ENCODE measurements around the gene MVD.

MVD gene

GRCh38 chr16:88622866-88623265 is 40.0 kb downstream of the MVD start:
- TF ChIP-seq POLR2AphosphoS5 (IDR thresholded peaks at IDR 0.05; ENCODE audit: low read depth, low read length) (no peak), SIN3A (IDR thresholded peaks at IDR 0.05; ENCODE audit: borderline replicate concordance, insufficient read depth, low read length) (no peak), FOXP2 (optimal IDR thresholded peaks at IDR 0.05; ENCODE audit: borderline replicate concordance, extremely low read depth, extremely low read length, insufficient read depth) (no peak), REST (IDR thresholded peaks at IDR 0.05; ENCODE audit: insufficient read depth in 1 of 2, low read depth in 2 of 2, low read length in 2 of 2) (no peak), TAF1 (IDR thresholded peaks at IDR 0.05; ENCODE audit: borderline replicate concordance, insufficient read depth, low read length) (no peak)

GRCh38 chr16:88622125-88622524 is 40.8 kb downstream of the MVD start:
- TF ChIP-seq TAF1 (IDR thresholded peaks at IDR 0.05; ENCODE audit: borderline replicate concordance, insufficient read depth, low read length) (no peak), FOXP2 (optimal IDR thresholded peaks at IDR 0.05; ENCODE audit: borderline replicate concordance, extremely low read depth, extremely low read length, insufficient read depth) (no peak), SIN3A (IDR thresholded peaks at IDR 0.05; ENCODE audit: borderline replicate concordance, insufficient read depth, low read length) (no peak), POLR2AphosphoS5 (IDR thresholded peaks at IDR 0.05; ENCODE audit: low read depth, low read length) (no peak), REST (IDR thresholded peaks at IDR 0.05; ENCODE audit: insufficient read depth in 1 of 2, low read depth in 2 of 2, low read length in 2 of 2) (no peak)

GRCh38 chr16:88619859-88620815 is 42.8 kb downstream of the MVD start:
- TF ChIP-seq SIN3A (IDR thresholded peaks at IDR 0.05; ENCODE audit: borderline replicate concordance, insufficient read depth, low read length) = no peak

- TF ChIP-seq REST (IDR thresholded peaks at IDR 0.05; ENCODE audit: insufficient read depth in 1 of 2, low read depth in 2 of 2, low read length in 2 of 2) (no peak), SIN3A (IDR thresholded peaks at IDR 0.05; ENCODE audit: borderline replicate concordance, insufficient read depth, low read length) (no peak), FOXP2 (optimal IDR thresholded peaks at IDR 0.05; ENCODE audit: borderline replicate concordance, extremely low read depth, extremely low read length, insufficient read depth) (no peak), TAF1 (IDR thresholded peaks at IDR 0.05; ENCODE audit: borderline replicate concordance, insufficient read depth, low read length) (no peak), POLR2AphosphoS5 (IDR thresholded peaks at IDR 0.05; ENCODE audit: low read depth, low read length) (no peak)
These were observed 43.8 kb downstream of the MVD start for GRCh38 chr16:88618956-88619667.

GRCh38 chr16:88618182-88618955 is 44.5 kb downstream of the MVD start:
- no peak for TF ChIP-seq TAF1 (IDR thresholded peaks at IDR 0.05; ENCODE audit: borderline replicate concordance, insufficient read depth, low read length)
